Measurements from ENCODE around the gene IFNLR1. TPM values are rescaled to one million over a fixed set of nuclear protein-coding genes. Genes with fewer than 3 reads are reported as not detected.

The IFNLR1 gene
- total RNA-seq, 2 donors from 2014 or later = 0.36 to 2.0 TPM

DNA sequence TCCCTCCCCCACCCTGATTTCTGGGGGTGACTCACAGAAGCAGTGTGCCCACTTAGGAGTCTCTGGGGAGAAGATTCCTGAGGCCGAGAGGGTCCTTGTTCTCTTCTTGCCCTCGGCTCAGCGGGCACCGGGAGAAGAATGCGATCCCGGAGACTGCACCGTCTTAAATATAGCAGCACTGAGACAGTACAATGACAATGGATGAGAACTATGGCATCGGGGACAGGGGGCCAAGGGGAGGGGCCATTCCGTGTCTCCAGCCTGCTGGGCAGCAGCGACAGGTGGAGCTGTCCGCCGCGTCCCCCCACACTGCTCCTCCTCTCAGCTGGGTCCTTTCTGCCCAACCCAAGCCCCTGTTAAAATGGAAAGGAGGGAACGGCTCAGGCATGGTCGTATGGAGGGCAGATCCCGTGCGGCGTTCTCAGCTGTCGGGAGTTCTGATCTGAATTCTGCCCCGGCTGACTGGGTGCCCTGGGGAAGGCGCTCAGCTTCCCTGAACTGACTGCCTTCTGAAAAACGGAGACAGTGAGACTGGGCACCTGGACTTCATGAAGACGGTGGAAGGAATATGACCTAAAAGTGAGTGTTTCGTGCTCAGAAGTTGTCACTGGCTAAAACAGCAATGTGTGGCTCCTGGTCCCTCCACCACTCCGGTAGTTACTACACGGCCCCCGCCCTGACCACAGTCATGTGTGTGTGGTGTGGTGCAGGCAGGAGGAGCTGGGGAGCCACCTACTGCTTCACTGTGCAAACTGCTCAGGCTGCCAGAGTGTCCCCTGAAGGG, 74.9 kb downstream of the IFNLR1 start, which contains the start of gene MYOM3:
Gene MYOM3, minus strand, starts transcription at position 140 of the 784 bp plus-strand sequence. CDS start 3,499 bp downstream, outside the sequence.
- Mint-ChIP-seq H3K9me3 (no peaks in the 10 kb centered on the region), H3K27me3 (peaks cover 15 to 30% of the 10 kb centered on the region in 2 donors), H3K4me1 (ENCODE audit: low read depth in 2 of 2) (peaks cover 5 to 10% of the 10 kb centered on the region in 2 donors), H3K4me3 (no peak within 1 kb of the TSS), H3K27ac (no peak within 1 kb of the TSS), H3K36me3 (no peaks in the 10 kb centered on the region)
- no peak for DNase-seq (ENCODE audit: low spot score)
- ATAC-seq = peak; percentile 72 to 82

DNA sequence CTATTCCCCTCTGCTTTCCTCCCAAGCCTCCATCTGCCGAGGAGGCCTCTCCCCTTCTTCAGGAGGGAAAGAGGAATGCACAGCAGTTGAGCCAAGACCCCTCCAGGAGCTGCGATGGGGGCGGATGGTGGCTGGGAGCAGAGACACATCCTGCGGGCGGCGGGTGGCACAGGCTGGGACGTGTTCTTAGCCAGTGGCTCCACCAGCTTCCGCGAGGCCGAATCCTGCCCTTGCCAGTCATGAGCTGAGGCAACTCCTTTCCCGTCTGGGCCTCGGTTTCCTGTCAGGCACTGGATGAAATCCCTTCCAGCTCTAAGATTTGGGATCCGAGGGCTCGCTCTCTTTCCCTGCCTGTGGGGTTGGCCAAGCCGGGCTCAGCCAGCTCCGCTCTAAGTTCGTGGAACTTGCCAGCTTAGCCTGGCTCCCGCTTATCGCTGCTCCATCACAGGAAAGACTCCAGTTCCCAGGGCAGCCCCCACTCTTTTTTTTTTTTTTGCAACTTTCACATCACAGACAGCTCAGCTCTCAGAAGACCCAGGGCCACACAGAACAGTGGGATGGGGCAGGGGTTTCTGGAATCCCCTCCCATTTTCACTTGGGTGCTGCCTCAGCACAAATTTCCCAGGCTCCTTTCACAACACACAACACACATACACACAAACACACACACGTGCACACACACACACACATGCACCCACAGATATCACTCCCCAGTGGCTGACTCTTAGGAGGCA, 75.7 kb downstream of the IFNLR1 start:
- no peak overlapping the region for H3K4me3 Mint-ChIP-seq

DNA sequence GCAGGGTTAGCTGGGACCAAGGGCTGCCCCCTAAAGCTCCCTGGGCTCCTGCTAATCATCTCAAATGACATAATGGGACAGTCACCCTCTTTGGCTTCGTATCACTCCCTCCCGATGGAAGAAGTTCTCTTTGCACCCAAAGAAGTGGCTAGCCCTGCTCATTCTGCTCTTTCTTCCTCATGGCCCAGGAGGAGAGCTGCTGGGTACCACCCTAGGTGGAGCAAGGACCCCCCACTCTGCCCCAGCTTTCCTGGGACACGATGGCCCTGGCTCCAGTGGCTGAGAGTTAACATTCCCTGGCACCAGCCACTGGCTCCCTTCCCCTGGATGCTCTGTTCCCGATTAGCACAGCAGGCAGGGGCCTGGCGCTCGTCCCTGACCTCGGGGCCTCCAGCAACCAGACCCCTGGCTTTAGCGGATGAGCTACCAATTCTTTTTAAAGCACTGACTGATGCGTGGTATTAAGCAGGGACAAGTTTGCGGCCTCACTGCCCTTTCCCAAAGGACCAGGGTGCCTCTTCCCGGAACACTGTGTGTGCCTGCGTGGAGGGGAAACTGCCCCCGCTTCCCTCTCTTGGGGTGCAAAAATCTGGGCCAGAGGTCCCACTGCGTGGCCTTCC, 76.3 kb downstream of the IFNLR1 start:
- Mint-ChIP-seq H3K27ac (no peak overlapping the region), H3K9me3 (no peaks in the 10 kb centered on the region), H3K4me1 (ENCODE audit: low read depth in 2 of 2) (peaks cover 5 to 10% of the 10 kb centered on the region in 2 donors), H3K27me3 (peaks cover 12 to 20% of the 10 kb centered on the region in 2 donors), H3K36me3 (no peaks in the 10 kb centered on the region), H3K4me3 (no peak overlapping the region)
- ATAC-seq (no peak), DNase-seq (ENCODE audit: low spot score) (no peak)

More for the DNA sequence above, 75.7 kb downstream of the IFNLR1 start:
- Mint-ChIP-seq H3K36me3 (no peaks in the 10 kb centered on the region), H3K27ac (no peak overlapping the region), H3K4me1 (ENCODE audit: low read depth in 2 of 2) (peaks cover 5 to 10% of the 10 kb centered on the region in 2 donors), H3K27me3 (peaks cover 15 to 26% of the 10 kb centered on the region in 2 donors), H3K9me3 (no peaks in the 10 kb centered on the region)
- ATAC-seq = no peak
- DNase-seq (ENCODE audit: low spot score) = no peak

GRCh38 chr1:24109686-24110475, 77.2 kb downstream of the IFNLR1 start:
- Mint-ChIP-seq H3K27ac (no peak overlapping the region), H3K27me3 (peaks cover 12 to 20% of the 10 kb centered on the region in 2 donors), H3K9me3 (no peaks in the 10 kb centered on the region), H3K4me1 (ENCODE audit: low read depth in 2 of 2) (peaks cover 5 to 10% of the 10 kb centered on the region in 2 donors), H3K4me3 (no peak overlapping the region), H3K36me3 (no peaks in the 10 kb centered on the region)
- DNase-seq (ENCODE audit: low spot score) (no peak), ATAC-seq (no peak)

DNA sequence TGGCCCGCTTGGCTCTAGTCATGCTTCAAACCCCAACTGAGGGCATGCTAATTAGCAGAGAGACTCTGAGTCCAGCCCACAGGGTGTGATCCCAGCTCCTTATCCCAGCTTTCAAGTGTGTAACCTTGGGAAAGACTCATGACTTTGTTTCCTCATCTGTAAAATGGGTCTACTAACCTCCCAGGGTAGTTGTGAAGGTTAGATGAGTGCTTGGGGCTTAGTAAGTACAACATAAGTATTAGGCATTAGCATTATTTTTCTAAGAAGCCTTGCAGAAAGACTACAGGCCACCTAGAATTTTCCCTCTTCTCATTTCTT, 78.0 kb downstream of the IFNLR1 start:
- no peak overlapping the region for H3K4me3 Mint-ChIP-seq
- H3K36me3 Mint-ChIP-seq = no peaks in the 10 kb centered on the region
- H3K9me3 Mint-ChIP-seq = no peaks in the 10 kb centered on the region
- no peak for ATAC-seq
- no peak overlapping the region for H3K27ac Mint-ChIP-seq
- peaks cover 5 to 10% of the 10 kb centered on the region in 2 donors for H3K4me1 Mint-ChIP-seq (ENCODE audit: low read depth in 2 of 2)
- H3K27me3 Mint-ChIP-seq = peaks cover 12 to 19% of the 10 kb centered on the region in 2 donors
- no peak for DNase-seq (ENCODE audit: low spot score)

- peaks cover 5 to 10% of the 10 kb centered on the region in 2 donors for H3K4me1 Mint-ChIP-seq (ENCODE audit: low read depth in 2 of 2)
- no peak overlapping the region for H3K27ac Mint-ChIP-seq
- no peaks in the 10 kb centered on the region for H3K9me3 Mint-ChIP-seq
- ATAC-seq (no peak), DNase-seq (ENCODE audit: low spot score) (no peak)
- no peaks in the 10 kb centered on the region for H3K36me3 Mint-ChIP-seq
- peaks cover 8 to 13% of the 10 kb centered on the region in 2 donors for H3K27me3 Mint-ChIP-seq
- no peak overlapping the region for H3K4me3 Mint-ChIP-seq
These were observed 78.5 kb downstream of the IFNLR1 start for GRCh38 chr1:24108334-24109165.

- Mint-ChIP-seq H3K9me3 (no peaks in the 10 kb centered on the region), H3K36me3 (no peaks in the 10 kb centered on the region), H3K4me3 (no peak overlapping the region), H3K4me1 (ENCODE audit: low read depth in 2 of 2) (peaks cover 0 to 9% of the 10 kb centered on the region in 2 donors), H3K27ac (no peak overlapping the region), H3K27me3 (peaks cover 5 to 7% of the 10 kb centered on the region in 2 donors)
- no peak for DNase-seq (ENCODE audit: low spot score)
- no peak for ATAC-seq
These were observed 79.5 kb downstream of the IFNLR1 start for GRCh38 chr1:24107462-24108138.

GRCh38 chr1:24105368-24106160, 81.5 kb downstream of the IFNLR1 start:
- no peaks in the 10 kb centered on the region for H3K27me3 Mint-ChIP-seq
- DNase-seq (ENCODE audit: low spot score) = no peak
- ATAC-seq = no peak
- H3K4me3 Mint-ChIP-seq = no peak overlapping the region
- H3K4me1 Mint-ChIP-seq (ENCODE audit: low read depth in 2 of 2) = no peaks in the 10 kb centered on the region
- no peak overlapping the region for H3K27ac Mint-ChIP-seq
- H3K36me3 Mint-ChIP-seq = no peaks in the 10 kb centered on the region
- no peaks in the 10 kb centered on the region for H3K9me3 Mint-ChIP-seq

DNA sequence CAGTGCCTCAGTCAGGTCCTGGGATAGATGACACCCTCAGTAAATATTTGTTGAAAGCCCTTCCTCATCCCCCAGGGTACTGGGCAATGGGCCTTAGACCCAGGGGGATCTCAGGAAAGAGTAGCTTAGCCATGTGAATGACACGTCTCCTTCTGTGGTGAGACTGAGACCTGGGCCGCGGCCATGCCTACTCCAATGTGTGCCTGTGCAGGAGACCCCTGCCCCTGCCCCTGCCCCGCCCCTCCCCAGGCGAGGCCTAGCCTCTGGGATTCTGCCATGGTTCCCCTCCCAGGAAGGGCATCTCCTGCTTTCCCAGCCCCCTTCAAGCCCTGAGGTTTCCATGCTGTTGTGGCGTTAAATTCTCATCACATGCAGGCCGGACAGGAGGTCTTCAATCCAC, 82.2 kb downstream of the IFNLR1 start:
- no peaks in the 10 kb centered on the region for H3K9me3 Mint-ChIP-seq
- H3K36me3 Mint-ChIP-seq = no peaks in the 10 kb centered on the region
- no peak overlapping the region for H3K27ac Mint-ChIP-seq
- H3K4me1 Mint-ChIP-seq (ENCODE audit: low read depth in 2 of 2) = no peaks in the 10 kb centered on the region
- DNase-seq (ENCODE audit: low spot score) (no peak), ATAC-seq (no peak)
- H3K4me3 Mint-ChIP-seq = no peak overlapping the region
- no peaks in the 10 kb centered on the region for H3K27me3 Mint-ChIP-seq
